HCT116 (cell line): ENCODE results near the gene STK4. TPM values are rescaled to one million over a fixed set of nuclear protein-coding genes. Genes with fewer than 3 reads are reported as not detected.

Experiments used
- ATAC-seq: fragments of 200-7000 bp; cut with Tn5 transposase; 2 replicates; pipeline ENCODE4 v1.9.1; 2020; ENCODE audit warnings: mild to moderate bottlenecking, moderate library complexity
- BruUV-seq: library from RNA; stranded (reverse); fragments of 400-500 nt; replicated peaks from 2 replicates; lab custom pipeline; 2021; lab: Mats Ljungman, UMichigan
- CTCF ChIA-PET: fragments of 300-600 bp; sonication (Branson Sonifier 250); formaldehyde crosslinking; loops from one replicate; lab custom pipeline; 2021; ENCODE audit warnings: antibody characterized with exemption; lab: Charles Lee
- POLR2A ChIA-PET: fragments of 300-600, 350-600 bp; sonication (Branson Sonifier 250); formaldehyde crosslinking; loops from one replicate; lab custom pipeline; 2021; ENCODE audit warnings: antibody characterized with exemption; lab: Charles Lee
- RAD21 ChIA-PET, 2 experiments: fragments of 300-600 bp; sonication (Branson Sonifier 250); formaldehyde crosslinking; loops; one replicate each; lab custom pipeline; 2023; ENCODE audit warnings: low total read pairs in 2 of 2; ENCODE audit not compliant: uncharacterized antibody in 2 of 2, unreplicated experiment in 2 of 2, low non-redundant PET in 1 of 2; lab: Charles Lee
- DNase-seq: peaks from one replicate; pipeline ENCODE4 v3.0.0-alpha.2; 2010; ENCODE audit warnings: low read depth, low spot score
- H2AFZ ChIP-seq: fragments of 200-600 bp; shearing (Covaris generic), sonication (generic); 2 replicates; pipeline ENCODE4 v1.6.1; 2017; ENCODE audit warnings: low read depth, mixed run types, mixed read lengths, antibody characterized with exemption, low read length; ENCODE audit not compliant: poor library complexity, severe bottlenecking
- H3K27ac ChIP-seq: 2 replicates; pipeline ENCODE4 v1.5.1; 2012; ENCODE audit warnings: low read depth, low read length
- H3K27me3 ChIP-seq: fragments of 200-600 bp; sonication (generic); 2 replicates; pipeline ENCODE4 v1.6.1; 2016; ENCODE audit warnings: mixed run types, low read length, mixed read lengths; ENCODE audit not compliant: insufficient read depth
- H3K36me3 ChIP-seq, 2 experiments: fragments of 200-500 bp in 1 of 2; fragments of 200-600 bp in 1 of 2; sonication (Bioruptor generic) in 1 of 2; sonication (generic) in 1 of 2; 2 replicates each; pipeline versions ENCODE4 v1.5.1 to v1.6.1; 2014 to 2016; ENCODE audit warnings: low read length in 2 of 2, inconsistent platforms in 1 of 2, mixed read lengths in 1 of 2, mixed run types in 1 of 2; ENCODE audit not compliant: insufficient read depth in 2 of 2, control insufficient read depth in 1 of 2
- H3K4me1 ChIP-seq, 2 experiments: fragments of 200-600 bp in 1 of 2; sonication (generic) in 1 of 2; 2 replicates each; pipeline versions ENCODE4 v1.5.1 to v1.6.1; 2012 to 2017; ENCODE audit warnings: low read length in 2 of 2, inconsistent platforms in 1 of 2, mild to moderate bottlenecking in 1 of 2, mixed read lengths in 1 of 2, mixed run types in 1 of 2, moderate library complexity in 1 of 2; ENCODE audit not compliant: insufficient read depth in 2 of 2, control insufficient read depth in 1 of 2
- H3K4me2 ChIP-seq: fragments of 200-600 bp; sonication (generic); 2 replicates; pipeline ENCODE4 v1.6.1; 2017; ENCODE audit warnings: mixed run types, low read length, mixed read lengths
- H3K4me3 ChIP-seq, 2 experiments: fragments of 200-600 bp in 1 of 2; sonication (generic) in 1 of 2; replicated peaks in 1 of 2; 2 replicates each; pipeline ENCODE4 v1.5.1; 2011 to 2016; ENCODE audit warnings: low read length in 2 of 2, control low read depth in 1 of 2, low read depth in 1 of 2, mild to moderate bottlenecking in 1 of 2, mixed read lengths in 1 of 2, mixed run types in 1 of 2
- H3K79me2 ChIP-seq: fragments of 200-600 bp; sonication (generic); 2 replicates; pipeline ENCODE4 v1.6.1; 2017; ENCODE audit warnings: mild to moderate bottlenecking, mixed run types, low read length, moderate library complexity, mixed read lengths; ENCODE audit not compliant: insufficient read depth
- H3K9ac ChIP-seq: fragments of 200-600 bp; sonication (generic); 2 replicates; pipeline ENCODE4 v1.6.1; 2016; ENCODE audit warnings: low read length, mixed read lengths
- H3K9me2 ChIP-seq: fragments of 200-600 bp; sonication (generic), shearing (Covaris generic); 2 replicates; pipeline ENCODE4 v1.6.1; 2017; ENCODE audit warnings: mixed run types, mild to moderate bottlenecking, moderate library complexity; ENCODE audit not compliant: insufficient read depth
- H3K9me3 ChIP-seq, 2 experiments: fragments of 200-500 bp in 1 of 2; fragments of 200-600 bp in 1 of 2; sonication (Bioruptor generic) in 1 of 2; sonication (generic) in 1 of 2; 2 replicates each; pipeline ENCODE4 v1.6.1; 2014 to 2017; ENCODE audit warnings: low read length in 2 of 2, mixed read lengths in 2 of 2, inconsistent platforms in 1 of 2, low read depth in 1 of 2, mild to moderate bottlenecking in 1 of 2, mixed run types in 1 of 2, moderate library complexity in 1 of 2; ENCODE audit not compliant: control insufficient read depth in 1 of 2, insufficient read depth in 1 of 2
- H4K20me1 ChIP-seq: fragments of 200-600 bp; sonication (generic), shearing (Covaris generic); 2 replicates; pipeline ENCODE4 v1.6.1; 2017; ENCODE audit warnings: mixed run types, mild to moderate bottlenecking, moderate library complexity; ENCODE audit not compliant: insufficient read depth
- ATF3 ChIP-seq: IDR thresholded peaks from 2 replicates; pipeline ENCODE4 v1.6.1; 2012
- CBX3 ChIP-seq: IDR thresholded peaks from 2 replicates; pipeline ENCODE4 v1.6.1; 2012; ENCODE audit warnings: low read depth
- CEBPB ChIP-seq: IDR thresholded peaks from 2 replicates; pipeline ENCODE4 v1.6.1; 2012; ENCODE audit warnings: low read depth
- ELF1 ChIP-seq: IDR thresholded peaks from 2 replicates; pipeline ENCODE4 v1.6.1; 2012; ENCODE audit warnings: low read depth, borderline replicate concordance
- EZH2 ChIP-seq: fragments of 200-600 bp; sonication (generic); IDR thresholded peaks from 2 replicates; pipeline ENCODE4 v1.6.1; 2017; ENCODE audit warnings: antibody characterized with exemption, mixed run types
- EZH2phosphoT487 ChIP-seq: fragments of 200-600 bp; IDR thresholded peaks from 2 replicates; pipeline ENCODE4 v1.6.1; 2018; ENCODE audit warnings: antibody characterized with exemption, borderline replicate concordance
- FOSL1 ChIP-seq: IDR thresholded peaks from 2 replicates; pipeline ENCODE4 v1.6.1; 2012; ENCODE audit warnings: low read depth
- JUND ChIP-seq: IDR thresholded peaks from 2 replicates; pipeline ENCODE4 v1.6.1; 2012
- MAX ChIP-seq: IDR thresholded peaks from 2 replicates; pipeline ENCODE4 v1.6.1; 2012
- POLR2A ChIP-seq: IDR thresholded peaks from 2 replicates; pipeline ENCODE4 v1.7.0; 2011; ENCODE audit warnings: borderline replicate concordance; ENCODE audit not compliant: insufficient read depth, insufficient read length; ENCODE audit errors: extremely low read depth
- POLR2AphosphoS5 ChIP-seq: IDR thresholded peaks from 2 replicates; pipeline ENCODE4 v1.6.1; 2011; ENCODE audit warnings: mild to moderate bottlenecking, low read depth, low read length, moderate library complexity
- RAD21 ChIP-seq: IDR thresholded peaks from 2 replicates; pipeline ENCODE4 v1.6.1; 2012; ENCODE audit warnings: low read depth, mild to moderate bottlenecking
- SIN3A ChIP-seq: IDR thresholded peaks from 2 replicates; pipeline ENCODE4 v1.6.1; 2012; ENCODE audit warnings: low read depth
- ZFX ChIP-seq: fragments of 450-650 bp; IDR thresholded peaks from 2 replicates; pipeline ENCODE4 v1.6.1; 2017
- intact Hi-C: fragments of 100-400 bp; cut with micrococcal nuclease; formaldehyde crosslinking; loops from 2 replicates; pipeline ENCODE4 v1.10.0; 2022
- total RNA-seq: library from RNA; stranded (reverse); gene quantifications from one replicate; pipeline ENCODE4 v1.2.1, GENCODE V29; 2021; ENCODE audit not compliant: unreplicated experiment
- TF ChIP-seq, protein P1 (sequence below), 3 experiments: fragments of 200-600 bp in 1 of 3; sonication (generic) in 1 of 3; IDR thresholded peaks in 2 of 3; conservative IDR thresholded peaks in 1 of 3; 2 replicates each; pipeline ENCODE4 v1.5.1; 2012 to 2017; ENCODE audit warnings: low read depth in 2 of 3, low read length in 2 of 3, antibody characterized with exemption in 1 of 3, borderline replicate concordance in 1 of 3, control low read depth in 1 of 3, mild to moderate bottlenecking in 1 of 3, mixed read lengths in 1 of 3, mixed run types in 1 of 3, moderate library complexity in 1 of 3; ENCODE audit not compliant: insufficient read depth in 1 of 3
- TF ChIP-seq, protein P2 (sequence below): IDR thresholded peaks from 2 replicates; pipeline ENCODE4 v1.6.1; 2011; ENCODE audit warnings: mild to moderate bottlenecking, low read length, moderate library complexity; ENCODE audit not compliant: insufficient replicate concordance; ENCODE audit errors: extremely low read depth

STK4 gene
- total RNA-seq, 1 experiment from 2014 or later, result 45.4 TPM

DNA sequence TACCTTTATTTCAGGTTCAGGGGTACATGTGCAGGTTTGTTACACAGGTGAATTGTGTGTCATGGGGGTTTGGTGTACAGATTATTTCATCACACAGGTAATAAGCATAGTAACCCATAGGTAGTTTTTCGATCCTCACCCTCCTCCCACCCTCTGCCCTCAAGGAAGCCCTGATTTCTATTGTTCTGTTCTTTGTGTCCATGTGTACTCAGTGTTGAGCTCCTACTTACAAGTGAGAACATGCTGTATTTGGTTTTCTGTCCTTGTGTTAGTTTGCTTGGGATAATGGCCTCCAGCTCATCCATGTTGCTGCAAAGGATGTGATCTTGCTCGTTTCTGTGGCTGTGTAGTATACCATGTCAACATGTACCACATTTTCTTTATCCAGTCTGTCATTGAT, 66.0 kb downstream of the STK4 start:
- DNase-seq, result no peak
- no peak overlapping the region for H3K4me3 ChIP-seq
- CTCF ChIA-PET, result interaction anchor here (0.7 kb wide), 1 partner anchor 12 kb away, joined by 3 read pairs; no protein-coding TSS in a partner anchor
- no peak overlapping the region for H3K4me2 ChIP-seq
- H3K9me3 ChIP-seq, result no peaks in the 10 kb centered on the region
- RAD21 ChIA-PET, result no interaction called here
- peaks cover 21 to 26% of the 10 kb centered on the region in 2 experiments for H3K4me1 ChIP-seq
- BruUV-seq, result no TSS peak
- no peak for TF ChIP-seq SIN3A
- TF ChIP-seq ELF1, result no peak
- no peak for TF ChIP-seq POLR2A
- TF ChIP-seq, protein P1, sequence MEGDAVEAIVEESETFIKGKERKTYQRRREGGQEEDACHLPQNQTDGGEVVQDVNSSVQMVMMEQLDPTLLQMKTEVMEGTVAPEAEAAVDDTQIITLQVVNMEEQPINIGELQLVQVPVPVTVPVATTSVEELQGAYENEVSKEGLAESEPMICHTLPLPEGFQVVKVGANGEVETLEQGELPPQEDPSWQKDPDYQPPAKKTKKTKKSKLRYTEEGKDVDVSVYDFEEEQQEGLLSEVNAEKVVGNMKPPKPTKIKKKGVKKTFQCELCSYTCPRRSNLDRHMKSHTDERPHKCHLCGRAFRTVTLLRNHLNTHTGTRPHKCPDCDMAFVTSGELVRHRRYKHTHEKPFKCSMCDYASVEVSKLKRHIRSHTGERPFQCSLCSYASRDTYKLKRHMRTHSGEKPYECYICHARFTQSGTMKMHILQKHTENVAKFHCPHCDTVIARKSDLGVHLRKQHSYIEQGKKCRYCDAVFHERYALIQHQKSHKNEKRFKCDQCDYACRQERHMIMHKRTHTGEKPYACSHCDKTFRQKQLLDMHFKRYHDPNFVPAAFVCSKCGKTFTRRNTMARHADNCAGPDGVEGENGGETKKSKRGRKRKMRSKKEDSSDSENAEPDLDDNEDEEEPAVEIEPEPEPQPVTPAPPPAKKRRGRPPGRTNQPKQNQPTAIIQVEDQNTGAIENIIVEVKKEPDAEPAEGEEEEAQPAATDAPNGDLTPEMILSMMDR (IDR thresholded peaks at IDR 0.05 in 2 of 3, conservative IDR thresholded peaks at IDR 0.05 in 1 of 3; ENCODE audit: borderline replicate concordance in 1 of 3, insufficient read depth in 1 of 3, low read depth in 2 of 3, low read length in 2 of 3), result no peak
- TF ChIP-seq ATF3, result no peak
- TF ChIP-seq MAX, result no peak
- TF ChIP-seq CBX3, result no peak
- no peak for TF ChIP-seq ZFX
- TF ChIP-seq CEBPB, result no peak
- TF ChIP-seq JUND, result no peak
- TF ChIP-seq FOSL1, result no peak
- no peak for TF ChIP-seq RAD21
- TF ChIP-seq, protein P2, sequence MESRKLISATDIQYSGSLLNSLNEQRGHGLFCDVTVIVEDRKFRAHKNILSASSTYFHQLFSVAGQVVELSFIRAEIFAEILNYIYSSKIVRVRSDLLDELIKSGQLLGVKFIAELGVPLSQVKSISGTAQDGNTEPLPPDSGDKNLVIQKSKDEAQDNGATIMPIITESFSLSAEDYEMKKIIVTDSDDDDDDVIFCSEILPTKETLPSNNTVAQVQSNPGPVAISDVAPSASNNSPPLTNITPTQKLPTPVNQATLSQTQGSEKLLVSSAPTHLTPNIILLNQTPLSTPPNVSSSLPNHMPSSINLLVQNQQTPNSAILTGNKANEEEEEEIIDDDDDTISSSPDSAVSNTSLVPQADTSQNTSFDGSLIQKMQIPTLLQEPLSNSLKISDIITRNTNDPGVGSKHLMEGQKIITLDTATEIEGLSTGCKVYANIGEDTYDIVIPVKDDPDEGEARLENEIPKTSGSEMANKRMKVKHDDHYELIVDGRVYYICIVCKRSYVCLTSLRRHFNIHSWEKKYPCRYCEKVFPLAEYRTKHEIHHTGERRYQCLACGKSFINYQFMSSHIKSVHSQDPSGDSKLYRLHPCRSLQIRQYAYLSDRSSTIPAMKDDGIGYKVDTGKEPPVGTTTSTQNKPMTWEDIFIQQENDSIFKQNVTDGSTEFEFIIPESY, result no peak
- TF ChIP-seq EZH2phosphoT487, result no peak
- TF ChIP-seq EZH2, result no peak
- TF ChIP-seq POLR2AphosphoS5, result no peak
- TF ChIP-seq, all 23 proteins: peak for 0
- Histone ChIP-seq H3K9ac (no peak overlapping the region), H4K20me1 (no peaks in the 10 kb centered on the region), H3K27ac (no peak overlapping the region), H3K9me2 (no peaks in the 10 kb centered on the region), H3K27me3 (no peaks in the 10 kb centered on the region), H3K79me2 (no peaks in the 10 kb centered on the region; the same call in 1 of the 2 replicates), H3K36me3 (0 out of 4 replicates have a peak, but pooled peaks cover 0 to 4% of the 10 kb centered on the region in 2 experiments), H2AFZ (no peak overlapping the region)
- POLR2A ChIA-PET, result no interaction called here
- ATAC-seq, result no peak
- intact Hi-C loops, result no loop called here
